NCI-H1930 (cell line): ENCODE results near the gene SLC25A2.

Experiments used
- DNase-seq, 2 experiments: peaks; one replicate each; lab custom pipeline; 2025; lab: John Stamatoyannopoulos, UW

The SLC25A2 gene

GRCh38 chr5:141313711-141314110 lies 9.9 kb upstream of the SLC25A2 start:
- no peak for DNase-seq

- no peak for DNase-seq
Measured at GRCh38 chr5:141306630-141307029, 2.8 kb upstream of the SLC25A2 start.

GRCh38 chr5:141298376-141298775 lies 5.5 kb downstream of the SLC25A2 start:
- DNase-seq: no peak

- DNase-seq: no peak
Measured at GRCh38 chr5:141272906-141273305, 30.9 kb downstream of the SLC25A2 start.

- DNase-seq: no peak
Measured at GRCh38 chr5:141269195-141269594, 34.7 kb downstream of the SLC25A2 start.

GRCh38 chr5:141261238-141261546 lies 42.7 kb downstream of the SLC25A2 start:
- DNase-seq: no peak

GRCh38 chr5:141260458-141261237 lies 43.2 kb downstream of the SLC25A2 start:
- DNase-seq: no peak

GRCh38 chr5:141258948-141259347 lies 44.9 kb downstream of the SLC25A2 start:
- no peak for DNase-seq

GRCh38 chr5:141258464-141258863 lies 45.4 kb downstream of the SLC25A2 start:
- DNase-seq: no peak
